Endothelial cell of umbilical vein (primary cell): ENCODE results near the gene RUFY3. TPM values are rescaled to one million over a fixed set of nuclear protein-coding genes. Genes with fewer than 3 reads are reported as not detected.
"Not testable (repeated sequence)": the region's sequence is repeated elsewhere in the genome, so short reads cannot be mapped to it uniquely, and the experiment has no call there.

Experiments
- BruUV-seq: library from RNA; stranded (reverse); fragments of 400-500 nt; replicated peaks from 2 replicates; lab custom pipeline; 2021; lab: Mats Ljungman, UMichigan
- CTCF ChIA-PET: fragments of 300-600, 350-600 bp; sonication (Branson Sonifier 250); formaldehyde crosslinking; loops from one replicate; lab custom pipeline; 2021; ENCODE audit warnings: antibody characterized with exemption, inconsistent platforms; lab: Charles Lee
- POLR2A ChIA-PET: fragments of 300-600, 350-600 bp; sonication (Branson Sonifier 250); formaldehyde crosslinking; loops from one replicate; lab custom pipeline; 2021; ENCODE audit warnings: antibody characterized with exemption, inconsistent platforms; lab: Charles Lee
- DNase-seq: peaks from one replicate; pipeline ENCODE4 v3.0.0-alpha.2; 2011; ENCODE audit warnings: low read depth, low spot score
- FAIRE-seq: peaks from 2 replicates; lab custom pipeline; 2011; peaks lifted over from hg19 to GRCh38; lab: Jason Lieb, UNC
- H2AFZ ChIP-seq: 2 replicates; pipeline ENCODE4 v1.6.0; 2012; ENCODE audit warnings: low read depth, low read length, control low read depth, inconsistent platforms
- H3K27ac ChIP-seq: 2 replicates; pipeline ENCODE4 v1.5.1; 2011; ENCODE audit warnings: low read depth, mild to moderate bottlenecking, control low read depth, low read length, moderate library complexity; ENCODE audit not compliant: insufficient read depth
- H3K27me3 ChIP-seq, 2 experiments: 2 replicates each; pipeline versions ENCODE4 v1.6.0 to v1.6.1; 2011; ENCODE audit warnings: low read length in 2 of 2, mixed read lengths in 1 of 2; ENCODE audit not compliant: control insufficient read depth in 2 of 2, insufficient read depth in 2 of 2
- H3K36me3 ChIP-seq, 2 experiments: 2 replicates in 1 of 2; 3 replicates in 1 of 2; pipeline ENCODE4 v1.5.1; 2011; ENCODE audit warnings: low read length in 2 of 2, mild to moderate bottlenecking in 1 of 2, moderate library complexity in 1 of 2; ENCODE audit not compliant: control insufficient read depth in 2 of 2, insufficient read depth in 2 of 2; ENCODE audit errors: extremely low read depth in 1 of 2
- H3K4me1 ChIP-seq: 3 replicates; pipeline ENCODE4 v1.5.1; 2011; ENCODE audit warnings: mild to moderate bottlenecking, low read length; ENCODE audit not compliant: control insufficient read depth, insufficient read depth; ENCODE audit errors: extremely low read depth
- H3K4me2 ChIP-seq: 2 replicates; pipeline ENCODE4 v1.6.1; 2011; ENCODE audit warnings: low read length, control low read depth, mixed read lengths; ENCODE audit not compliant: insufficient read depth
- H3K4me3 ChIP-seq, 3 experiments: fragments of 200-600 bp in 1 of 3; sonication (generic), shearing (Covaris generic) in 1 of 3; replicated peaks in 1 of 3; 2 replicates each; pipeline ENCODE4 v1.5.1; 2011 to 2016; ENCODE audit warnings: control low read depth in 3 of 3, low read length in 3 of 3, mild to moderate bottlenecking in 2 of 3, inconsistent platforms in 1 of 3, low read depth in 1 of 3, moderate library complexity in 1 of 3; ENCODE audit not compliant: insufficient read depth in 1 of 3
- H3K79me2 ChIP-seq: 2 replicates; pipeline ENCODE4 v1.6.0; 2012; ENCODE audit warnings: low read length, inconsistent platforms; ENCODE audit not compliant: control insufficient read depth, insufficient read depth
- H3K9ac ChIP-seq: replicated peaks from 2 replicates; pipeline ENCODE3; 2011; ENCODE audit warnings: low read length, control low read depth; ENCODE audit not compliant: insufficient read depth; ENCODE audit errors: extremely low read depth
- H3K9me1 ChIP-seq: replicated peaks from 3 replicates; pipeline ENCODE4 v1.6.0; 2011; ENCODE audit warnings: mild to moderate bottlenecking, low read length; ENCODE audit not compliant: control insufficient read depth, insufficient read depth; ENCODE audit errors: extremely low read depth
- H3K9me3 ChIP-seq: replicated peaks from 2 replicates; pipeline ENCODE4 v1.5.1; 2012; ENCODE audit warnings: low read length, inconsistent platforms; ENCODE audit not compliant: control insufficient read depth, insufficient read depth
- H4K20me1 ChIP-seq: replicated peaks from 2 replicates; pipeline ENCODE3; 2011; ENCODE audit warnings: mild to moderate bottlenecking, low read length; ENCODE audit not compliant: control insufficient read depth, insufficient read depth; ENCODE audit errors: extremely low read depth
- JUN ChIP-seq: IDR thresholded peaks from 2 replicates; pipeline ENCODE4 v1.6.1; 2011; ENCODE audit warnings: borderline replicate concordance, low read depth; ENCODE audit not compliant: insufficient read length, insufficient read depth
- dilution Hi-C: fragments of 300-500 bp; cut with MboI; formaldehyde crosslinking; loops from one replicate; pipeline ENCODE4 v1.15.0; 2019; ENCODE audit warnings: low sequenced_read_pairs; ENCODE audit not compliant: extremely low pct_ligation_motif_present
- intact Hi-C: fragments of 100-400 bp; cut with micrococcal nuclease; formaldehyde crosslinking; loops from one replicate; pipeline ENCODE4 v1.10.0; 2022
- polyA plus RNA-seq, 4 experiments: library from polyadenylated mRNA; depleted of rRNA in 3 of 4; stranded (reverse) in 3 of 4; unstranded in 1 of 4; fragments of >200 nt; gene quantifications; 2 replicates each; pipeline versions ENCODE4 v1.2.1 to v1.2.3, GENCODE V29; 2011 to 2012; ENCODE audit warnings: missing spikeins in 1 of 4
- total RNA-seq: library from RNA; stranded (reverse); gene quantifications from 2 replicates; pipeline ENCODE4 v1.2.3, GENCODE V29; 2021

RUFY3 gene
- total and polyA plus RNA-seq, 2 donors (not counting 3 experiments of a cell fraction or from before 2014, with no cell fraction given), result 10.0 to 52.8 TPM

- H3K4me3 ChIP-seq, H3K27me3 ChIP-seq, BruUV-seq, H3K4me1 ChIP-seq, H4K20me1 ChIP-seq, H3K9ac ChIP-seq, H3K27ac ChIP-seq, FAIRE-seq, dilution Hi-C loops, H3K9me3 ChIP-seq, H3K36me3 ChIP-seq, H3K4me2 ChIP-seq, H3K9me1 ChIP-seq: not testable (repeated sequence)
- ChIA-PET CTCF (interaction anchor here (0.9 to 2.5 kb wide), 2 partner anchors 106 to 170 kb away, joined by 3 to 17 read pairs; no protein-coding TSS in a partner anchor), POLR2A (interaction anchor here (2.4 kb wide), 1 partner anchor 62 kb away, joined by 5 read pairs; the partner anchor contains the start of gene MOB1B)
- intact Hi-C loops, result loop anchor here (1.0 kb wide), 1 partner anchor 135 kb away; no protein-coding TSS in a partner anchor
- DNase-seq, result peak; percentile 40
- H3K79me2 ChIP-seq, result peaks cover 39% of the 10 kb centered on the region
- TF ChIP-seq JUN, result peak; percentile 6
- peak overlapping the region; percentile 11 for H2AFZ ChIP-seq
Measured at GRCh38 chr4:70840137-70840536, 118.4 kb downstream of the RUFY3 start.

- H3K4me1 ChIP-seq, H3K4me2 ChIP-seq, BruUV-seq, H3K27me3 ChIP-seq, POLR2A ChIA-PET, FAIRE-seq, H3K27ac ChIP-seq, H3K9ac ChIP-seq, dilution Hi-C loops, H3K9me1 ChIP-seq, H3K4me3 ChIP-seq, H4K20me1 ChIP-seq, CTCF ChIA-PET, H3K36me3 ChIP-seq, H3K9me3 ChIP-seq, H2AFZ ChIP-seq, DNase-seq: not testable (repeated sequence)
- H3K79me2 ChIP-seq, result peaks cover 37% of the 10 kb centered on the region
- intact Hi-C loops, result loop anchor here (1.0 kb wide), 1 partner anchor 135 kb away; no protein-coding TSS in a partner anchor
Measured at GRCh38 chr4:70840631-70841030, 118.9 kb downstream of the RUFY3 start.
